DMS153 treated with DMSO at 0.1 percent for 48 hours (cell line): ENCODE data around the gene GNAI3.

ENCODE experiments used
- DNase-seq: peaks from one replicate; lab custom pipeline; 2025; ENCODE audit not compliant: unreplicated experiment; lab: John Stamatoyannopoulos, UW

GNAI3 gene

GRCh38 chr1:109634771-109635750 is 86.6 kb downstream of the GNAI3 start:
- DNase-seq: no peak

GRCh38 chr1:109635862-109636200 is 87.4 kb downstream of the GNAI3 start:
- DNase-seq: no peak

- DNase-seq: no peak
Observed at GRCh38 chr1:109636201-109636952, 88.0 kb downstream of the GNAI3 start.

DNA sequence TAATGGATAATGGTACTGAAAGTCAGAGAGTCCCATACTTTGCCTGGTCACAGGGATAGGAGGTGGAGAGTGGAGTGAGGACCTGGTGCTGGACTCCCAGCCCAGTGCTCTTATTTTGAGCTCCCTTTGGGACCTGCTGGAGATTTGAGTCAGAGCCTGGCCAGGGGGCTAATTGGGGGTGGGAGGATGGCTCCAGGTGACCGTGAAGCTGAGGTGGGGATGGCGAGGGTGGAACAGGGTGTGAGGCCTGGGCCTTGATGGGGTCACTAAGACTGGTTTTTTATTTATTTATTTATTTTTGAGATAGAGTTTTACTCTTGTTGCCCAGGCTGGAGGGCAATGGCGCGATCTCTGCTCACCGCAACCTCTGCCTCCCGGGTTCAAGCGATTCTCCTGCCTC is 89.0 kb downstream of the GNAI3 start:
- DNase-seq: no peak

- DNase-seq: no peak
Observed at GRCh38 chr1:109639063-109639840, 90.8 kb downstream of the GNAI3 start.

- DNase-seq: no peak
Observed at GRCh38 chr1:109639841-109640184, 91.4 kb downstream of the GNAI3 start.

- peak; percentile 35 for DNase-seq
Observed at GRCh38 chr1:109640285-109640865, 92.0 kb downstream of the GNAI3 start.

DNA sequence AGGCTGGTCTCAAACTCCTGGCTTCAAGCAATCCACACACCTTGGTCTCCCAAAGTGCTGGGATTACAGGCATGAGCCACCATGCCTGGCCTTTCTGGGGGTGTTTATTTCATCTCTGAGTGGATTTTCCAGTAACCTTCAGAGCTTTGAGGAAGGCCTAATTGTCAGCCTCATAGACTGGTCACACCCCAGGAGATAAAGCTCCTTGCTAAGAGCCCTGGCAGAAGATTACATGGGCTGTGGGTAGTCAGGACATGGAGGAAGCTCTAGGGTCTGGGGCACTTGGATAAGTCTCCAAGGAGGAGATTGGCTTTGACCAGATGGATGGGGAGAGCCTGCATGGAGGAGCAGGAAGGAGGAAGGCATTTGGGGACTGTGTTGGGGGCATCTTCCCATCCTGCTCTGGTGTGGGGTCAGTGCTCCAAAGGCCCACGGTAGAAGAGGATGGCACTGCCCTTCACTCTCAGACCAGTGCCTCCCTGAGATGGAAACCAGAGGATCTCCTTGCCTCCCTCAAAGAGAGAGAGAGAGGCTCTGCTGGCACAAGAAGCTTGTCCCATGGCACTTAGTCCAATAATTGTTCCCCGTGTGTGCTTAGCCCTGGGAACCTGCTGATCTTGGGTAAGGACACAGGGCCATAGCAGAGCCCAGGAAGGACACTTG is 92.8 kb downstream of the GNAI3 start:
- DNase-seq: no peak

GRCh38 chr1:109641861-109642260 is 93.4 kb downstream of the GNAI3 start:
- no peak for DNase-seq

DNA sequence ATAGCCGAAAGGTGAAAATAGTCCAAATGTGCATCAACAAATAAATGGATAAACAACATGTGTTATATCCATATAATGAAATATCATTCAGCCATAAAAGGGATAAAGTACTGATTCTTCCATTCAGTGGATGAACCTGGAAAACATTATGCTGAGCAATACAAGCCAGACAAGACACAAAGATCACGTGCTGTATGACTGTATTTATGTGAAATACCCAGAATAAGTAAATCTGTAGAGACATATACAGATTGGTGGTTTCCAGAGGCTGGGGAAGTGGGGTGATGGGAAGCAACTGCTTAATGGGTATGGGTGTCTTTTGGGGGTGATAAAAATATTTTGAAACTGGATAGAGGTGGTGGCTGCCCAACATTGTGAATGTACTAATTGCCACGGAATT is 94.2 kb downstream of the GNAI3 start:
- DNase-seq: no peak

DNA sequence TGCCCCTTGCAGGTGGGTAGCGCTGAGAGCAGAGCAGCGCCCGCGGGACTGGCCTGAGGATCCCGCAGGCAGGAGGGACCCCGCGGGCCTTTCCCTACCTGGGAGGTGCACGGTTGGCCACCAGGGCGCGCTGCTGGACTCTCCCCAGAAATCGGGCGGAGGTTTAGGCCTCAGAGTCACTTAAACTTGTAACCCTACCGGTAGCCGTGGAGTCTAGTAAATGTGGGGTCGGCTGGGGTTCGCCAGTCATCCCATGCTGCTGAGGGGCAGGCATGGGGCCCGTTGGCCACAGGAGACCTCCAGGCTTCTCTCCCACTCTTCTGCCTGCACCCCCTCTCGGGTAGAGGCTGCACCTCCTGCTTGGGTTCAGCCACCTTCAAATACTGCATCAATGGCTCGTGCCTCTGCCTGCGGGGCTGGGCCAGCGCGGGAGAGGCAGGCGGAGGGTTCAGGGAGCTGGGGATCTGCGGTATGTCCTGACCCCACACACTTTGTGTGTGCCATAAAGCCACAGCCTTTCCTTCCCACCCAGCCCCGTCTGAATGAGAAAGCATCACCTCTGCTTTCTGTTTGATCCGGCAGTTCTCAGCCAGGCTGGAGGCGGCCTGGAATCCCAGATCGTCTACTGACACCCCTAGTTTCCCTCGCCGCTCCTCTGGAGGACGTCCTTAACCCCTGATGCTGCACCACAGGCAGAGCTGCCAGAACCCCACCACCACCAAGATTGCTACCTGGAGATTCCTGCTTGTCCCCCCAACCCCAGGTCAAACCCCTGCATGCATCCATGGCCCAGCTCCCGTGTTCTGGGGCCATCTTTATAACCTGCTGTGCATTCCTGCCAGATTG is 95.2 kb downstream of the GNAI3 start:
- peak; percentile 19 for DNase-seq

DNA sequence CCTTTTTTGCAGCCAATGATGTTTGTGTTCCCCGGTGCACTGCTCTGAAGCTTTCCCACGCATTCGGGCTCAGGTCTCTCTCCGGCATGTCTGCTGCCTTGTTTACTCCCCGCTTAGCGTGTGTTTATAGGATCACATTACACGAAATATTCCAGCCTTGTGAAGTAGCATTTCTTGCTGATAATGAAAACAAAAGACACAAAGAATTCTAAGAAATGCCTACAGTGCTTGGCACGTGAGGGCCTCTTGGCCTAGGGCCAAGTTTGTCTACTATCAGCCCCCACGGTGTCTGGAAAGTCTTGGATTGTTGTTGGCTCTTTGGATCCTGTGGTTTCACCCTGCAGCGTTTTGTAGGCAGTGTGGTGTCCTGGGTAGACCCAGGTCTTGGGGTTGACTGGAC is 96.3 kb downstream of the GNAI3 start:
- no peak for DNase-seq

GRCh38 chr1:109649491-109649914 is 101.1 kb downstream of the GNAI3 start:
- DNase-seq: no peak

DNA sequence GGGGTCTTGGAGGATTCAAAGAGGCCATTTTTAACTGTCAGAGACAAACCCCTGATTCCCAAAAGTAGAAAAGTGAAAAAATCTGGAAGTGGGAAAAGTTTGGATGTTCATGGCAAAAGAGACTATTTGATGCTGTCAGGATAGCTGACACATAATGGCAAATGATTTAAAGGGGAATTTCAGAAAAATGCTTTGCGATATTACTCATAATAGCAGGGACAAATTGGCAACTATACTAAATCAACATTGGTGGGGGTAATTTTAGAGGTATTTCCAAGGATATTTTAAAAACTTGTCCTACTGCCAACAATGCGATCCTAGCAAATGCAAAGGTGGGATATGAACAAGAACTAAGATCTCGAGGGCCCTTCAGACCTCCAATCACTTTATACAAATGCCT is 102.2 kb downstream of the GNAI3 start:
- DNase-seq: no peak

GRCh38 chr1:109652402-109652801 is 104.0 kb downstream of the GNAI3 start:
- no peak for DNase-seq

- DNase-seq: no peak
Observed at GRCh38 chr1:109653306-109653705, 104.9 kb downstream of the GNAI3 start.

- DNase-seq: no peak
Observed at GRCh38 chr1:109654519-109654918, 106.1 kb downstream of the GNAI3 start.

- DNase-seq: peak; percentile 38
Observed at GRCh38 chr1:109655615-109656519, 107.5 kb downstream of the GNAI3 start, which contains the start of gene GSTM4. TSS of gene GSTM4 (plus strand) at chr1:109656099. CDS start at chr1:109656390, 291 bp downstream.

GRCh38 chr1:109657395-109657794 is 109.0 kb downstream of the GNAI3 start:
- no peak for DNase-seq
